SU-DHL-6 (cell line): Measurements from ENCODE around the gene ARSA.

ENCODE experiments used
- H2AFZ ChIP-seq: fragments of 200-600 bp; sonication (generic); 2 replicates; pipeline ENCODE4 v1.6.1; 2014; ENCODE audit warnings: low read depth, mild to moderate bottlenecking, moderate library complexity, mixed read lengths, antibody characterized with exemption, low read length; ENCODE audit not compliant: severe bottlenecking
- H3F3A ChIP-seq: fragments of 200-600 bp; shearing (Covaris generic); 2 replicates; pipeline ENCODE4 v1.6.0; 2016; ENCODE audit warnings: antibody characterized with exemption, mild to moderate bottlenecking; ENCODE audit not compliant: insufficient read depth
- H3K27ac ChIP-seq: fragments of 200-600 bp; sonication (generic); 2 replicates; pipeline ENCODE4 v1.5.1; 2016; ENCODE audit warnings: low read depth, mild to moderate bottlenecking, low read length, moderate library complexity, mixed read lengths
- H3K27me3 ChIP-seq: fragments of 200-600 bp; sonication (generic), shearing (Covaris generic); 2 replicates; pipeline ENCODE4 v1.6.0; 2014; ENCODE audit warnings: mild to moderate bottlenecking, low read length
- H3K36me3 ChIP-seq: fragments of 200-600 bp; sonication (generic); 2 replicates; pipeline ENCODE4 v1.6.1; 2014; ENCODE audit warnings: mild to moderate bottlenecking, low read length, mixed read lengths
- H3K4me2 ChIP-seq: fragments of 300-600, 200-600 bp; shearing (Covaris generic), sonication (generic); 2 replicates; pipeline ENCODE4 v1.6.0; 2014; ENCODE audit warnings: low read length, low read depth, mild to moderate bottlenecking; ENCODE audit not compliant: poor library complexity, severe bottlenecking
- H3K4me3 ChIP-seq: fragments of 200-600 bp; sonication (generic); 2 replicates; pipeline ENCODE4 v1.5.1; 2014; ENCODE audit warnings: antibody characterized with exemption, low read length, mild to moderate bottlenecking, mixed read lengths; ENCODE audit not compliant: insufficient read depth, poor library complexity, severe bottlenecking
- H3K79me2 ChIP-seq: fragments of 200-600 bp; sonication (generic); 2 replicates; pipeline ENCODE4 v1.6.1; 2014; ENCODE audit warnings: mild to moderate bottlenecking, low read length, moderate library complexity; ENCODE audit not compliant: insufficient read depth
- H3K9ac ChIP-seq: fragments of 200-600 bp; sonication (generic); 2 replicates; pipeline ENCODE4 v1.7.0; 2014; ENCODE audit warnings: mild to moderate bottlenecking, low read length
- H3K9me2 ChIP-seq: fragments of 200-600 bp; sonication (generic); replicated peaks from 2 replicates; pipeline ENCODE4 v1.6.1; 2014; ENCODE audit warnings: low read length; ENCODE audit not compliant: insufficient read depth
- H3K9me3 ChIP-seq: fragments of 200-600 bp; sonication (generic); 2 replicates; pipeline ENCODE4 v1.6.1; 2014; ENCODE audit warnings: low read length, mixed read lengths; ENCODE audit not compliant: insufficient read depth
- H4K20me1 ChIP-seq: fragments of 200-600 bp; sonication (generic); 2 replicates; pipeline ENCODE4 v1.6.1; 2014; ENCODE audit warnings: low read depth, mild to moderate bottlenecking, antibody characterized with exemption, low read length, moderate library complexity, mixed read lengths
- EZH2phosphoT487 ChIP-seq: fragments of 200-600 bp; sonication (generic), shearing (Covaris generic); conservative IDR thresholded peaks from 2 replicates; pipeline ENCODE4 v1.6.1; 2018; ENCODE audit warnings: mild to moderate bottlenecking, antibody characterized with exemption, low read length, moderate library complexity, mixed read lengths
- TF ChIP-seq, protein P1 (sequence below): fragments of 200-600 bp; sonication (generic); IDR thresholded peaks from one replicate; pipeline ENCODE4 v1.5.1; 2017; ENCODE audit warnings: antibody characterized with exemption, mild to moderate bottlenecking, low read length, moderate library complexity; ENCODE audit not compliant: insufficient read depth, poor library complexity, severe bottlenecking

The ARSA gene

GRCh38 chr22:50607659-50608020, 20.3 kb downstream of the ARSA start:
- no peaks in the 10 kb centered on the region for H3K79me2 ChIP-seq
- no peaks in the 10 kb centered on the region for H3K9me2 ChIP-seq
- no peaks in the 10 kb centered on the region for H3F3A ChIP-seq
- TF ChIP-seq, protein P1, sequence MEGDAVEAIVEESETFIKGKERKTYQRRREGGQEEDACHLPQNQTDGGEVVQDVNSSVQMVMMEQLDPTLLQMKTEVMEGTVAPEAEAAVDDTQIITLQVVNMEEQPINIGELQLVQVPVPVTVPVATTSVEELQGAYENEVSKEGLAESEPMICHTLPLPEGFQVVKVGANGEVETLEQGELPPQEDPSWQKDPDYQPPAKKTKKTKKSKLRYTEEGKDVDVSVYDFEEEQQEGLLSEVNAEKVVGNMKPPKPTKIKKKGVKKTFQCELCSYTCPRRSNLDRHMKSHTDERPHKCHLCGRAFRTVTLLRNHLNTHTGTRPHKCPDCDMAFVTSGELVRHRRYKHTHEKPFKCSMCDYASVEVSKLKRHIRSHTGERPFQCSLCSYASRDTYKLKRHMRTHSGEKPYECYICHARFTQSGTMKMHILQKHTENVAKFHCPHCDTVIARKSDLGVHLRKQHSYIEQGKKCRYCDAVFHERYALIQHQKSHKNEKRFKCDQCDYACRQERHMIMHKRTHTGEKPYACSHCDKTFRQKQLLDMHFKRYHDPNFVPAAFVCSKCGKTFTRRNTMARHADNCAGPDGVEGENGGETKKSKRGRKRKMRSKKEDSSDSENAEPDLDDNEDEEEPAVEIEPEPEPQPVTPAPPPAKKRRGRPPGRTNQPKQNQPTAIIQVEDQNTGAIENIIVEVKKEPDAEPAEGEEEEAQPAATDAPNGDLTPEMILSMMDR = no peak
- TF ChIP-seq EZH2phosphoT487 = no peak
- no peak overlapping the region for H3K4me3 ChIP-seq
- no peaks in the 10 kb centered on the region for H3K36me3 ChIP-seq
- H3K9me3 ChIP-seq = no peaks in the 10 kb centered on the region
- H3K27me3 ChIP-seq = no peaks in the 10 kb centered on the region
- no peak overlapping the region for H3K27ac ChIP-seq
- no peak overlapping the region for H2AFZ ChIP-seq
- H4K20me1 ChIP-seq = no peaks in the 10 kb centered on the region
- no peak overlapping the region for H3K9ac ChIP-seq
- H3K4me2 ChIP-seq = no peak overlapping the region

DNA sequence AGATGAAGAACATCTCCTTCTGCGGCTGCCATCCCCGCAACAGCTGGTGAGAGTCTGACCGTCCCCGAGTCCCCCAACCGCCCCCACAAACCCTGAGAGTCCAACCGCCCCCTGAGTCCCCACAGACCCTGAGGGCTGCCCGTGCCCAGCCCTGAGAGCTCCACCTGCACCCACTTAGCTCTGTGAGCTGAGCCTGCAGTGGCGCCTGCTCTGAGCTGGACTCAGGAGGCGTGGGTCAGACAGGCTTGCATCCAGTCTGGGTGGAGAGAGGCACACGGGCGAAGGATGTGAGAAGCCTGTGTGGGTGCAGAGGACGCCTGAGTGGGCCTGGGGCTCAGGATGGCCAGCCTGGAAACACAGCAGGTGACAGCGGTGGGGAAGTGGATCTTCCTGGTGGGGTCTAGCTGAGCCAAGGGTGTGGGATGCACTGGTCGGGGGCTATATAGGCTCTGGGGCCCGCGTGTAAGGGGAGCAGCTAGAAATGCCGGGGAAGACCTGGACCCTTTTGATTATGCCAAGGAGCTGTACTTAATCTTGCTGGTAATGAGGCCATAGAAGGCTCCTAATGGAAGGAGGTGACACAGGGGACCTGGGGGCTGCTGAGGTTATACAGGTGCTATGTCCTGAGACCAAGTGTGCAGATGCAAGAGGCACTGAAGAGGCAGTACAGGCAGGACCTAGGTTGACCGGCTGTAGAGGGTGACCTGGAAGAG, 20.9 kb downstream of the ARSA start:
- H3K4me2 ChIP-seq = no peak overlapping the region
- no peak overlapping the region for H2AFZ ChIP-seq
- no peak overlapping the region for H3K27ac ChIP-seq
- H3F3A ChIP-seq = no peaks in the 10 kb centered on the region
- no peaks in the 10 kb centered on the region for H3K79me2 ChIP-seq
- no peaks in the 10 kb centered on the region for H3K36me3 ChIP-seq
- H4K20me1 ChIP-seq = no peaks in the 10 kb centered on the region
- no peaks in the 10 kb centered on the region for H3K9me3 ChIP-seq
- TF ChIP-seq EZH2phosphoT487 = no peak
- H3K9me2 ChIP-seq = no peaks in the 10 kb centered on the region
- no peaks in the 10 kb centered on the region for H3K27me3 ChIP-seq
- H3K4me3 ChIP-seq = no peak overlapping the region
- no peak overlapping the region for H3K9ac ChIP-seq

GRCh38 chr22:50606165-50606945, 21.6 kb downstream of the ARSA start:
- TF ChIP-seq EZH2phosphoT487 = no peak
- TF ChIP-seq, protein P1 = no peak
- Histone ChIP-seq H3K4me2 (no peak overlapping the region), H3K27me3 (no peaks in the 10 kb centered on the region), H3K4me3 (no peak overlapping the region), H3K9ac (no peak overlapping the region), H3K9me3 (no peaks in the 10 kb centered on the region), H2AFZ (no peak overlapping the region), H3K9me2 (no peaks in the 10 kb centered on the region), H3F3A (no peaks in the 10 kb centered on the region), H3K79me2 (no peaks in the 10 kb centered on the region), H3K36me3 (no peaks in the 10 kb centered on the region), H3K27ac (no peak overlapping the region), H4K20me1 (no peaks in the 10 kb centered on the region)

GRCh38 chr22:50605613-50606074, 22.3 kb downstream of the ARSA start:
- H3K36me3 ChIP-seq = no peaks in the 10 kb centered on the region
- TF ChIP-seq EZH2phosphoT487 = no peak
- TF ChIP-seq, protein P1 = no peak
- H3K27me3 ChIP-seq = no peaks in the 10 kb centered on the region
- no peaks in the 10 kb centered on the region for H3F3A ChIP-seq
- H3K4me3 ChIP-seq = no peak overlapping the region
- no peak overlapping the region for H3K4me2 ChIP-seq
- no peaks in the 10 kb centered on the region for H3K79me2 ChIP-seq
- no peak overlapping the region for H3K27ac ChIP-seq
- no peaks in the 10 kb centered on the region for H3K9me2 ChIP-seq
- H4K20me1 ChIP-seq = no peaks in the 10 kb centered on the region
- no peak overlapping the region for H3K9ac ChIP-seq
- no peaks in the 10 kb centered on the region for H3K9me3 ChIP-seq
- no peak overlapping the region for H2AFZ ChIP-seq
